AG04450 (cell line): ENCODE measurements around the gene PRKN. TPM values are rescaled to one million over a fixed set of nuclear protein-coding genes. Genes with fewer than 3 reads are reported as not detected.
"Not testable (repeated sequence)": the region's sequence is repeated elsewhere in the genome, so short reads cannot be mapped to it uniquely, and the experiment has no call there.

Experiments used
- CTCF ChIA-PET: fragments of 300-600, 350-600 bp; formaldehyde crosslinking; extraction: SDS; loops from one replicate; lab custom pipeline; 2022; ENCODE audit warnings: antibody characterized with exemption, inconsistent platforms; lab: Charles Lee
- POLR2A ChIA-PET: fragments of 350-600 bp; formaldehyde crosslinking; extraction: SDS; loops from one replicate; lab custom pipeline; 2021; ENCODE audit warnings: antibody characterized with exemption, inconsistent platforms; lab: Yijun Ruan, JAX
- DNase-seq: peaks from one replicate; pipeline ENCODE4 v3.0.0-alpha.2; 2011; ENCODE audit warnings: low read depth, low spot score
- H3K27ac ChIP-seq: one replicate; pipeline ENCODE4 v1.5.1; 2012; ENCODE audit warnings: low read depth, low read length, control low read depth
- H3K27me3 ChIP-seq: one replicate; pipeline ENCODE4 v1.6.0; 2012; ENCODE audit warnings: low read length; ENCODE audit not compliant: control insufficient read depth, insufficient read depth
- H3K4me3 ChIP-seq: 2 replicates; pipeline ENCODE4 v1.5.1; 2011; ENCODE audit warnings: mild to moderate bottlenecking, low read depth, low read length, control low read depth
- H3K9me3 ChIP-seq: 2 replicates; pipeline ENCODE4 v1.5.1; 2012; ENCODE audit warnings: low read length; ENCODE audit not compliant: control insufficient read depth, insufficient read depth
- CTCF ChIP-seq: IDR thresholded peaks from 2 replicates; pipeline ENCODE4 v1.5.1; 2011; ENCODE audit warnings: low read depth, low read length, control low read depth, inconsistent platforms
- polyA plus RNA-seq: library from polyadenylated mRNA; depleted of rRNA; stranded (reverse); fragments of >200 nt; gene quantifications from 2 replicates; pipeline ENCODE4 v1.2.3, GENCODE V29; 2011

The PRKN gene
- polyA plus RNA-seq, 1 experiment = not detected

- TF ChIP-seq CTCF = no peak
- POLR2A ChIA-PET = no interaction called here
- CTCF ChIA-PET = no interaction called here
- peaks cover 3% of the 10 kb centered on the region; the same call in 1 of the 2 replicates for H3K9me3 ChIP-seq
- no peak overlapping the region for H3K4me3 ChIP-seq
- no peak overlapping the region for H3K27ac ChIP-seq
- no peak for DNase-seq
- no peaks in the 10 kb centered on the region for H3K27me3 ChIP-seq
Observed at GRCh38 chr6:161889324-161889723, 838.2 kb downstream of the PRKN start.

GRCh38 chr6:161886545-161886944 is 841.0 kb downstream of the PRKN start:
- H3K27me3 ChIP-seq = not testable (repeated sequence)

GRCh38 chr6:161884782-161885181 is 842.8 kb downstream of the PRKN start:
- no peak overlapping the region for H3K4me3 ChIP-seq
- no peak for TF ChIP-seq CTCF
- CTCF ChIA-PET = interaction anchor here (0.6 kb wide), 1 partner anchor 41 kb away, joined by 4 read pairs; no protein-coding TSS in a partner anchor
- DNase-seq = no peak
- no peak overlapping the region for H3K27ac ChIP-seq
- POLR2A ChIA-PET = no interaction called here
- no peaks in the 10 kb centered on the region for H3K27me3 ChIP-seq
- peaks cover 8% of the 10 kb centered on the region; the same call in 1 of the 2 replicates for H3K9me3 ChIP-seq

More at GRCh38 chr6:161886545-161886944, 841.0 kb downstream of the PRKN start:
- CTCF ChIA-PET, H3K4me3 ChIP-seq, H3K27ac ChIP-seq, H3K9me3 ChIP-seq, POLR2A ChIA-PET, DNase-seq: not testable (repeated sequence)

- TF ChIP-seq CTCF = no peak
- ChIA-PET POLR2A (no interaction called here), CTCF (no interaction called here)
- H3K4me3 ChIP-seq = no peak overlapping the region
- DNase-seq = no peak
- H3K9me3 ChIP-seq = peaks cover 13% of the 10 kb centered on the region
- H3K27me3 ChIP-seq = no peaks in the 10 kb centered on the region
- no peak overlapping the region for H3K27ac ChIP-seq
Observed at GRCh38 chr6:161882196-161882765, 845.3 kb downstream of the PRKN start.

- no peaks in the 10 kb centered on the region for H3K27me3 ChIP-seq
- ChIA-PET CTCF (no interaction called here), POLR2A (no interaction called here)
- DNase-seq = no peak
- TF ChIP-seq CTCF = no peak
- H3K27ac ChIP-seq = no peak overlapping the region
- H3K4me3 ChIP-seq = no peak overlapping the region
- peaks cover 16% of the 10 kb centered on the region for H3K9me3 ChIP-seq
Observed at GRCh38 chr6:161880056-161880455, 847.5 kb downstream of the PRKN start.

- ChIA-PET POLR2A (no interaction called here), CTCF (no interaction called here)
- DNase-seq = no peak
- Histone ChIP-seq H3K9me3 (peaks cover 13% of the 10 kb centered on the region), H3K4me3 (no peak overlapping the region), H3K27ac (no peak overlapping the region), H3K27me3 (no peaks in the 10 kb centered on the region)
- TF ChIP-seq CTCF = no peak
Observed at GRCh38 chr6:161876231-161876630, 851.3 kb downstream of the PRKN start.
